Measurements from ENCODE around the gene RPS8. TPM values are rescaled to one million over a fixed set of nuclear protein-coding genes. Genes with fewer than 3 reads are reported as not detected.

RPS8 gene
- total and polyA plus RNA-seq, 2 of the 8 experiments (the other 6 are each of a cell fraction or from before 2014, with no cell fraction given), result 2,261 to 2,407 TPM

- peak overlapping the region; percentile 75 for H2BK12ac ChIP-seq (ENCODE audit: low read depth, low read length)
- H3K36me3 ChIP-seq (ENCODE audit: control insufficient read depth in 2 of 4, insufficient read depth in 4 of 4, low read length in 3 of 4), result no peaks in the 10 kb centered on the region
- WGBS, 2 experiments (ENCODE audit: extremely low coverage in 1 of 2, insufficient coverage in 1 of 2, insufficient read length in 1 of 2, insufficient replicate concordance in 2 of 2, low coverage in 1 of 2, low lambda C conversion rate in 2 of 2, missing lambda C conversion rate in 1 of 2), result 84% methylated on average over 9 of the region's 9 CpGs; no CpG with 5 or more reads in 1 of the 2 experiments
- H4K20me1 ChIP-seq (replicated peaks in 1 of 2; ENCODE audit: control insufficient read depth in 1 of 2, insufficient read depth in 2 of 2, low read length in 2 of 2), result no peaks in the 10 kb centered on the region
- H2AFZ ChIP-seq (ENCODE audit: low read length), result no peak overlapping the region
- ChIA-PET CTCF (ENCODE audit: partially characterized antibody) (interaction anchor here (0.6 to 5.3 kb wide), 14 partner anchors 10 to 197 kb away, joined by 3 to 26 read pairs (median 8); partner anchors contain the start of genes BTBD19, DYNLT4 and PLK3), POLR2A (ENCODE audit: partially characterized antibody) (interaction anchor here (0.6 to 16.6 kb wide), 17 partner anchors 9 to 701 kb away, joined by 3 to 547 read pairs (median 26); partner anchors contain the start of genes BEST4, BTBD19, DYNLT4 and EIF2B3)
- H3K9me3 ChIP-seq (ENCODE audit: insufficient read depth in 2 of 2, low read depth in 1 of 2, low read length in 1 of 2), result no peaks in the 10 kb centered on the region
- FAIRE-seq, result no peak
- H2BK20ac ChIP-seq (ENCODE audit: low read length), result 0 out of 2 replicates have a peak overlapping the region, but pooled peaks have one; percentile 72
- no peak for DNase-seq (ENCODE audit: low read depth in 1 of 2, low spot score in 2 of 2)
- H3K9ac ChIP-seq (replicated peaks in 1 of 4; ENCODE audit: extremely low read depth in 1 of 4, low read depth in 3 of 4, low read length in 3 of 4), result peak overlapping the region in 1 of 4 experiments; percentile 5; a peak in 1 of 7 replicates
- no peak overlapping the region for H2AK5ac ChIP-seq (ENCODE audit: low read depth, low read length)
- no peaks in the 10 kb centered on the region for H3K79me1 ChIP-seq (ENCODE audit: low read depth, low read length)
- H3K14ac ChIP-seq (ENCODE audit: insufficient read length), result no peak overlapping the region
- H4K5ac ChIP-seq (ENCODE audit: insufficient read length, low read depth, low read length), result no peak overlapping the region
- H2BK15ac ChIP-seq (ENCODE audit: low read length), result peak overlapping the region; percentile 65
- H3K4ac ChIP-seq (replicated peaks; ENCODE audit: insufficient read length, low read depth, low read length), result no peak overlapping the region
- H4K91ac ChIP-seq (replicated peaks; ENCODE audit: insufficient read length, low read length), result no peak overlapping the region
- H3K4me2 ChIP-seq (ENCODE audit: insufficient read depth in 1 of 2, low read depth in 2 of 2, low read length in 2 of 2), result no peak overlapping the region; a peak in 1 of 4 replicates
- peak overlapping the region; percentile 100; the same call in 1 of the 2 replicates for H2BK5ac ChIP-seq (ENCODE audit: low read depth, low read length)
- no peak overlapping the region for H3K56ac ChIP-seq (replicated peaks; ENCODE audit: insufficient read length, low read depth, low read length)
- no peak for TF ChIP-seq RFX5 (IDR thresholded peaks at IDR 0.05; ENCODE audit: borderline replicate concordance, low read depth, low read length)
- TF ChIP-seq KDM4A (IDR thresholded peaks at IDR 0.05; ENCODE audit: low read depth, low read length, severe bottlenecking), result no peak
- H3K27me3 ChIP-seq (replicated peaks in 1 of 4; ENCODE audit: control insufficient read depth in 3 of 4, extremely low read depth in 1 of 4, insufficient read depth in 3 of 4, low read length in 3 of 4), result no peaks in the 10 kb centered on the region; a peak in 2 of 7 replicates
- H2BK120ac ChIP-seq (replicated peaks; ENCODE audit: low read depth, low read length), result no peak overlapping the region
- no peak overlapping the region for H3K18ac ChIP-seq (ENCODE audit: extremely low read depth, low read length)
- H3K4me1 ChIP-seq (replicated peaks in 1 of 4; ENCODE audit: control insufficient read depth in 3 of 4, insufficient read depth in 4 of 4, low read length in 3 of 4), result peaks cover 2 to 6% (median 3%) of the 10 kb centered on the region in 4 experiments; a peak in 6 of 7 replicates
- H3K23ac ChIP-seq (ENCODE audit: insufficient read length), result no peak overlapping the region
- no peak overlapping the region for H3K4me3 ChIP-seq (ENCODE audit: extremely low read depth in 1 of 4, insufficient read depth in 2 of 4, low read depth in 3 of 4, low read length in 4 of 4)
- 0 out of 2 replicates have a peak overlapping the region, but pooled peaks have one; percentile 41 for H4K8ac ChIP-seq (ENCODE audit: extremely low read depth, insufficient read depth, low read length)
- peaks cover 7% of the 10 kb centered on the region for H3K23me2 ChIP-seq (ENCODE audit: low read depth, low read length)
- no peak overlapping the region for H3K27ac ChIP-seq (ENCODE audit: low read depth, low read length)
- H3K79me2 ChIP-seq (ENCODE audit: control insufficient read depth in 1 of 2, insufficient read depth in 2 of 2, low read length in 2 of 2), result no peaks in the 10 kb centered on the region
Measured at GRCh38 chr1:44821240-44821715, 45.9 kb downstream of the RPS8 start.
